ENCODE results near the gene CSNK2A1. TPM values are rescaled to one million over a fixed set of nuclear protein-coding genes. Genes with fewer than 3 reads are reported as not detected.

CSNK2A1 gene
- total RNA-seq, 1 donor from 2014 or later, result 129 TPM

DNA sequence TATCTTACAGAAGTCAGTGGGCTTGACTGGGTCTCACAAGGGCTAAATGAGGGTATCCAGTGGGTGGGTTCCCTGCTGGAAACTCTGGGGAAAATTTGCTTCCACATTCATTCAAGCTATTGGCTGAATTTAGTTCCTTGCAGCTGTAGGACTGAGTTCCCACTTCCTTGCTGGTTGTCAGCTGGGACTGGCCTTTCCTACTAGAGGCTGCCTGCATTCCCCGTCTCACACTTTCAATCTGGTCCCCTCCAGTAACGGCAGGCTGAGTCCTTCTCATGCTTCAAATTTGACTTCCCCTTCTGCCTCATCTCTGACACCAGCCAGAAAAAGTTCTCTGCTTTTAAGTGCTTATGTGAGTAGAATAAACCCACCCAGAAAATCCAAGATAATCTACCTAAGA lies 4.4 kb downstream of the CSNK2A1 start:
- Mint-ChIP-seq H3K4me1 (ENCODE audit: unreplicated experiment) (peaks cover 72% of the 10 kb centered on the region), H3K36me3 (ENCODE audit: unreplicated experiment) (peaks cover 13% of the 10 kb centered on the region), H3K27ac (ENCODE audit: unreplicated experiment) (no peak overlapping the region), H3K9me3 (ENCODE audit: unreplicated experiment) (peaks cover 5% of the 10 kb centered on the region), H3K4me3 (ENCODE audit: unreplicated experiment) (no peak overlapping the region), H3K27me3 (ENCODE audit: unreplicated experiment) (no peaks in the 10 kb centered on the region)
- TF ChIP-seq, protein P1, sequence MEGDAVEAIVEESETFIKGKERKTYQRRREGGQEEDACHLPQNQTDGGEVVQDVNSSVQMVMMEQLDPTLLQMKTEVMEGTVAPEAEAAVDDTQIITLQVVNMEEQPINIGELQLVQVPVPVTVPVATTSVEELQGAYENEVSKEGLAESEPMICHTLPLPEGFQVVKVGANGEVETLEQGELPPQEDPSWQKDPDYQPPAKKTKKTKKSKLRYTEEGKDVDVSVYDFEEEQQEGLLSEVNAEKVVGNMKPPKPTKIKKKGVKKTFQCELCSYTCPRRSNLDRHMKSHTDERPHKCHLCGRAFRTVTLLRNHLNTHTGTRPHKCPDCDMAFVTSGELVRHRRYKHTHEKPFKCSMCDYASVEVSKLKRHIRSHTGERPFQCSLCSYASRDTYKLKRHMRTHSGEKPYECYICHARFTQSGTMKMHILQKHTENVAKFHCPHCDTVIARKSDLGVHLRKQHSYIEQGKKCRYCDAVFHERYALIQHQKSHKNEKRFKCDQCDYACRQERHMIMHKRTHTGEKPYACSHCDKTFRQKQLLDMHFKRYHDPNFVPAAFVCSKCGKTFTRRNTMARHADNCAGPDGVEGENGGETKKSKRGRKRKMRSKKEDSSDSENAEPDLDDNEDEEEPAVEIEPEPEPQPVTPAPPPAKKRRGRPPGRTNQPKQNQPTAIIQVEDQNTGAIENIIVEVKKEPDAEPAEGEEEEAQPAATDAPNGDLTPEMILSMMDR (IDR thresholded peaks at IDR 0.05), result no peak
- no peak for DNase-seq (ENCODE audit: extremely low spot score, unreplicated experiment)

- Mint-ChIP-seq H3K36me3 (ENCODE audit: unreplicated experiment) (peaks cover 13% of the 10 kb centered on the region), H3K4me1 (ENCODE audit: unreplicated experiment) (peaks cover 74% of the 10 kb centered on the region), H3K9me3 (ENCODE audit: unreplicated experiment) (peaks cover 5% of the 10 kb centered on the region), H3K4me3 (ENCODE audit: unreplicated experiment) (no peak overlapping the region), H3K27me3 (ENCODE audit: unreplicated experiment) (no peaks in the 10 kb centered on the region), H3K27ac (ENCODE audit: unreplicated experiment) (no peak overlapping the region)
- DNase-seq (ENCODE audit: extremely low spot score, unreplicated experiment), result no peak
- TF ChIP-seq, protein P1 (IDR thresholded peaks at IDR 0.05), result no peak
Observed at GRCh38 chr20:537983-538382, 5.6 kb downstream of the CSNK2A1 start.

DNA sequence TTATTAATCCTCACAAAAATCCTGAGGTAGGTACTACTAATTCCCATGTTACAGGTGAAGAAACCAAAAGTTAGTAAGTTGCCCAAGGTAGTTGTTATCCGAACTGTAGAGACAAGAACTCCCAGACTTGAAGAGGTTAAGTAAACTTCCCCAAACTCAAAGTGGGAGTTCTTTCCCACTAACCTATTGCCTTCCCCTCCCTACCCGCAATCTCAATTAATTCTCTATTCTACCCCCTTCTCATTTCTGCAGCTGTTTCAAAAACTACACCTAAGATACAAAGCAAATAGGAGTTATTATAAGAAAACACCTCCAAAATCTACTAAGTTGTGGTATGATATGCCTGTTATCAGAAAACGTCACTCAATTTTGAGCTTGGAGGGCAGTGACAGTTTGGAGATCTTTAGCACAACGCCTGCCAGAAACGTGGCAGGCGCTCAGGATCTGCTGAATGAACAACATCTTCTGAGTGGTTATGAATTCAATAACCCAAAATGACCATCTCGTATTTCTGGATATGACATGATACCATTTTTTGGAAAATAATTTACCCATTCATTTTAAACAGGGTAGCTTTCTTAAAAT lies 7.1 kb downstream of the CSNK2A1 start:
- TF ChIP-seq, protein P1 (IDR thresholded peaks at IDR 0.05), result no peak
- peak overlapping the region; percentile 52 for H3K4me3 Mint-ChIP-seq (ENCODE audit: unreplicated experiment)
- no peak for DNase-seq (ENCODE audit: extremely low spot score, unreplicated experiment)
- H3K27ac Mint-ChIP-seq (ENCODE audit: unreplicated experiment), result peak overlapping the region; percentile 75
- peaks cover 65% of the 10 kb centered on the region for H3K4me1 Mint-ChIP-seq (ENCODE audit: unreplicated experiment)
- peaks cover 12% of the 10 kb centered on the region for H3K36me3 Mint-ChIP-seq (ENCODE audit: unreplicated experiment)
- no peaks in the 10 kb centered on the region for H3K27me3 Mint-ChIP-seq (ENCODE audit: unreplicated experiment)
- H3K9me3 Mint-ChIP-seq (ENCODE audit: unreplicated experiment), result peaks cover 5% of the 10 kb centered on the region

- Mint-ChIP-seq H3K27ac (ENCODE audit: unreplicated experiment) (peak overlapping the region; percentile 75), H3K4me1 (ENCODE audit: unreplicated experiment) (peaks cover 65% of the 10 kb centered on the region), H3K27me3 (ENCODE audit: unreplicated experiment) (no peaks in the 10 kb centered on the region), H3K4me3 (ENCODE audit: unreplicated experiment) (peak overlapping the region; percentile 52), H3K9me3 (ENCODE audit: unreplicated experiment) (peaks cover 5% of the 10 kb centered on the region), H3K36me3 (ENCODE audit: unreplicated experiment) (peaks cover 12% of the 10 kb centered on the region)
- TF ChIP-seq, protein P1 (IDR thresholded peaks at IDR 0.05), result no peak
- no peak for DNase-seq (ENCODE audit: extremely low spot score, unreplicated experiment)
Observed at GRCh38 chr20:535958-536357, 7.6 kb downstream of the CSNK2A1 start.

DNA sequence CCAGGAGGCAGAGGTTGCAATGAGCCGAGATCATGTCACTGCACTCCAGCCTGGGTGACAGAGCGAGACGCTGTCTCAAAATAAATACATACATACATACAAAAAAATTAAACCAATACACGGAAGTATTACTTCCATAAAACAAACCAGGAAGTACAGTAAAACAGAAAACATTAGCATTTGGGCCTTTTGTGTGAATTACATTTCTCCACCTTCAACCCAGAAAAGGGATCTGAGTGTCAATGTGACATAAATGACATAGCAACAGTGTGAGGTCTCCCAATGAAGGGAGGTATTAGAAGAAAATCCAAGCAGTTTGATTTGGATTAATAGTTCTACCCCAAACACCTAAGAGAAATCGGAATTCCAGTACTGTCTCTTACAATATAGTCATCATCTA lies 10.1 kb downstream of the CSNK2A1 start:
- DNase-seq (ENCODE audit: extremely low spot score, unreplicated experiment), result no peak
- H3K4me3 Mint-ChIP-seq (ENCODE audit: unreplicated experiment), result no peak overlapping the region
- peaks cover 58% of the 10 kb centered on the region for H3K4me1 Mint-ChIP-seq (ENCODE audit: unreplicated experiment)
- H3K9me3 Mint-ChIP-seq (ENCODE audit: unreplicated experiment), result no peaks in the 10 kb centered on the region
- peaks cover 3% of the 10 kb centered on the region for H3K36me3 Mint-ChIP-seq (ENCODE audit: unreplicated experiment)
- H3K27me3 Mint-ChIP-seq (ENCODE audit: unreplicated experiment), result no peaks in the 10 kb centered on the region
- TF ChIP-seq, protein P1 (IDR thresholded peaks at IDR 0.05), result no peak
- H3K27ac Mint-ChIP-seq (ENCODE audit: unreplicated experiment), result no peak overlapping the region
